ENCODE results near the gene CLDN20.

Gene CLDN20

GRCh38 chr6:155232848-155233247 lies 31.0 kb upstream of the CLDN20 start:
- no peak for DNase-seq (ENCODE audit: low spot score)
- H3K27me3 Mint-ChIP-seq (ENCODE audit: low read depth), result no peaks in the 10 kb centered on the region
- no peak overlapping the region for H3K27ac Mint-ChIP-seq
- H3K9me3 Mint-ChIP-seq, result peaks cover 1% of the 10 kb centered on the region
- no peaks in the 10 kb centered on the region for H3K4me1 Mint-ChIP-seq (ENCODE audit: low read depth)
- peaks cover 4% of the 10 kb centered on the region for H3K36me3 Mint-ChIP-seq (ENCODE audit: low read depth)
- no peak overlapping the region for H3K4me3 Mint-ChIP-seq

- Mint-ChIP-seq H3K27ac (no peak overlapping the region), H3K4me1 (ENCODE audit: low read depth) (no peaks in the 10 kb centered on the region), H3K36me3 (ENCODE audit: low read depth) (peaks cover 11% of the 10 kb centered on the region), H3K9me3 (peaks cover 10% of the 10 kb centered on the region), H3K27me3 (ENCODE audit: low read depth) (no peaks in the 10 kb centered on the region), H3K4me3 (no peak overlapping the region)
- no peak for DNase-seq (ENCODE audit: low spot score)
These were observed 29.6 kb upstream of the CLDN20 start for GRCh38 chr6:155234167-155234566.

GRCh38 chr6:155234687-155235086 lies 29.1 kb upstream of the CLDN20 start:
- H3K9me3 Mint-ChIP-seq, result peaks cover 10% of the 10 kb centered on the region

GRCh38 chr6:155235087-155235486 lies 28.7 kb upstream of the CLDN20 start:
- no peak for DNase-seq (ENCODE audit: low spot score)
- peaks cover 10% of the 10 kb centered on the region for H3K9me3 Mint-ChIP-seq
- no peak overlapping the region for H3K4me3 Mint-ChIP-seq
- H3K36me3 Mint-ChIP-seq (ENCODE audit: low read depth), result peaks cover 10% of the 10 kb centered on the region
- H3K4me1 Mint-ChIP-seq (ENCODE audit: low read depth), result no peaks in the 10 kb centered on the region
- H3K27me3 Mint-ChIP-seq (ENCODE audit: low read depth), result no peaks in the 10 kb centered on the region
- no peak overlapping the region for H3K27ac Mint-ChIP-seq

More at GRCh38 chr6:155234687-155235086, 29.1 kb upstream of the CLDN20 start:
- peaks cover 10% of the 10 kb centered on the region for H3K36me3 Mint-ChIP-seq (ENCODE audit: low read depth)
- H3K27me3 Mint-ChIP-seq (ENCODE audit: low read depth), result no peaks in the 10 kb centered on the region
- no peak for DNase-seq (ENCODE audit: low spot score)
- H3K27ac Mint-ChIP-seq, result no peak overlapping the region
- H3K4me3 Mint-ChIP-seq, result no peak overlapping the region
- no peaks in the 10 kb centered on the region for H3K4me1 Mint-ChIP-seq (ENCODE audit: low read depth)

- Mint-ChIP-seq H3K9me3 (peaks cover 10% of the 10 kb centered on the region), H3K4me3 (no peak overlapping the region), H3K36me3 (ENCODE audit: low read depth) (peaks cover 10% of the 10 kb centered on the region), H3K4me1 (ENCODE audit: low read depth) (no peaks in the 10 kb centered on the region), H3K27ac (no peak overlapping the region), H3K27me3 (ENCODE audit: low read depth) (no peaks in the 10 kb centered on the region)
- DNase-seq (ENCODE audit: low spot score), result no peak
These were observed 26.2 kb upstream of the CLDN20 start for GRCh38 chr6:155237613-155238012.

GRCh38 chr6:155240905-155241600 lies 22.8 kb upstream of the CLDN20 start:
- peaks cover 10% of the 10 kb centered on the region for H3K36me3 Mint-ChIP-seq (ENCODE audit: low read depth)
- H3K4me3 Mint-ChIP-seq, result no peak overlapping the region
- no peak for DNase-seq (ENCODE audit: low spot score)
- H3K9me3 Mint-ChIP-seq, result peaks cover 10% of the 10 kb centered on the region
- no peaks in the 10 kb centered on the region for H3K4me1 Mint-ChIP-seq (ENCODE audit: low read depth)
- peak overlapping the region; percentile 13 for H3K27ac Mint-ChIP-seq
- H3K27me3 Mint-ChIP-seq (ENCODE audit: low read depth), result no peaks in the 10 kb centered on the region

GRCh38 chr6:155241966-155242365 lies 21.8 kb upstream of the CLDN20 start:
- Mint-ChIP-seq H3K9me3 (peaks cover 10% of the 10 kb centered on the region), H3K4me3 (no peak overlapping the region), H3K36me3 (ENCODE audit: low read depth) (peaks cover 10% of the 10 kb centered on the region), H3K27ac (no peak overlapping the region), H3K4me1 (ENCODE audit: low read depth) (no peaks in the 10 kb centered on the region), H3K27me3 (ENCODE audit: low read depth) (no peaks in the 10 kb centered on the region)
- no peak for DNase-seq (ENCODE audit: low spot score)

GRCh38 chr6:155244434-155244833 lies 19.4 kb upstream of the CLDN20 start:
- Mint-ChIP-seq H3K27me3 (ENCODE audit: low read depth) (no peaks in the 10 kb centered on the region), H3K27ac (no peak overlapping the region), H3K4me3 (no peak overlapping the region), H3K9me3 (no peaks in the 10 kb centered on the region), H3K36me3 (ENCODE audit: low read depth) (peaks cover 6% of the 10 kb centered on the region), H3K4me1 (ENCODE audit: low read depth) (no peaks in the 10 kb centered on the region)
- no peak for DNase-seq (ENCODE audit: low spot score)

GRCh38 chr6:155245193-155245592 lies 18.6 kb upstream of the CLDN20 start:
- Mint-ChIP-seq H3K4me1 (ENCODE audit: low read depth) (no peaks in the 10 kb centered on the region), H3K27me3 (ENCODE audit: low read depth) (no peaks in the 10 kb centered on the region), H3K36me3 (ENCODE audit: low read depth) (peaks cover 8% of the 10 kb centered on the region), H3K27ac (no peak overlapping the region), H3K9me3 (no peaks in the 10 kb centered on the region), H3K4me3 (no peak overlapping the region)
- no peak for DNase-seq (ENCODE audit: low spot score)

- Mint-ChIP-seq H3K27ac (no peak overlapping the region), H3K4me3 (no peak overlapping the region), H3K27me3 (ENCODE audit: low read depth) (no peaks in the 10 kb centered on the region), H3K9me3 (no peaks in the 10 kb centered on the region), H3K4me1 (ENCODE audit: low read depth) (no peaks in the 10 kb centered on the region), H3K36me3 (ENCODE audit: low read depth) (peaks cover 11% of the 10 kb centered on the region)
- DNase-seq (ENCODE audit: low spot score), result no peak
These were observed 18.0 kb upstream of the CLDN20 start for GRCh38 chr6:155245831-155246230.

GRCh38 chr6:155246825-155247224 lies 17.0 kb upstream of the CLDN20 start:
- Mint-ChIP-seq H3K36me3 (ENCODE audit: low read depth) (peaks cover 13% of the 10 kb centered on the region), H3K4me3 (no peak overlapping the region), H3K4me1 (ENCODE audit: low read depth) (no peaks in the 10 kb centered on the region), H3K27ac (no peak overlapping the region), H3K9me3 (no peaks in the 10 kb centered on the region), H3K27me3 (ENCODE audit: low read depth) (no peaks in the 10 kb centered on the region)
- DNase-seq (ENCODE audit: low spot score), result no peak

- Mint-ChIP-seq H3K27ac (no peak overlapping the region), H3K36me3 (ENCODE audit: low read depth) (peaks cover 14% of the 10 kb centered on the region), H3K9me3 (no peaks in the 10 kb centered on the region), H3K4me3 (no peak overlapping the region), H3K4me1 (ENCODE audit: low read depth) (no peaks in the 10 kb centered on the region), H3K27me3 (ENCODE audit: low read depth) (no peaks in the 10 kb centered on the region)
- no peak for DNase-seq (ENCODE audit: low spot score)
These were observed 16.2 kb upstream of the CLDN20 start for GRCh38 chr6:155247618-155248007.

GRCh38 chr6:155248008-155249001 lies 15.5 kb upstream of the CLDN20 start:
- no peaks in the 10 kb centered on the region for H3K9me3 Mint-ChIP-seq
- H3K4me3 Mint-ChIP-seq, result no peak overlapping the region
- peaks cover 16% of the 10 kb centered on the region for H3K36me3 Mint-ChIP-seq (ENCODE audit: low read depth)
- H3K27ac Mint-ChIP-seq, result no peak overlapping the region
- no peak for DNase-seq (ENCODE audit: low spot score)
- H3K4me1 Mint-ChIP-seq (ENCODE audit: low read depth), result no peaks in the 10 kb centered on the region
- no peaks in the 10 kb centered on the region for H3K27me3 Mint-ChIP-seq (ENCODE audit: low read depth)

- Mint-ChIP-seq H3K4me3 (no peak overlapping the region), H3K27me3 (ENCODE audit: low read depth) (no peaks in the 10 kb centered on the region), H3K36me3 (ENCODE audit: low read depth) (peaks cover 30% of the 10 kb centered on the region), H3K4me1 (ENCODE audit: low read depth) (no peaks in the 10 kb centered on the region), H3K27ac (no peak overlapping the region), H3K9me3 (no peaks in the 10 kb centered on the region)
- no peak for DNase-seq (ENCODE audit: low spot score)
These were observed 13.0 kb upstream of the CLDN20 start for GRCh38 chr6:155250701-155251381.

All from T-helper 2 cell treated with Interferon-gamma antibody and Interleukin-4, amounts not matched to agents 5 μg/mL and 100 μg/mL, for 36 hours (primary cell).